ENCODE results near the gene SSH2. TPM values are rescaled to one million over a fixed set of nuclear protein-coding genes. Genes with fewer than 3 reads are reported as not detected.

The SSH2 gene
- total RNA-seq, 1 experiment from 2014 or later, result 14.6 TPM

DNA sequence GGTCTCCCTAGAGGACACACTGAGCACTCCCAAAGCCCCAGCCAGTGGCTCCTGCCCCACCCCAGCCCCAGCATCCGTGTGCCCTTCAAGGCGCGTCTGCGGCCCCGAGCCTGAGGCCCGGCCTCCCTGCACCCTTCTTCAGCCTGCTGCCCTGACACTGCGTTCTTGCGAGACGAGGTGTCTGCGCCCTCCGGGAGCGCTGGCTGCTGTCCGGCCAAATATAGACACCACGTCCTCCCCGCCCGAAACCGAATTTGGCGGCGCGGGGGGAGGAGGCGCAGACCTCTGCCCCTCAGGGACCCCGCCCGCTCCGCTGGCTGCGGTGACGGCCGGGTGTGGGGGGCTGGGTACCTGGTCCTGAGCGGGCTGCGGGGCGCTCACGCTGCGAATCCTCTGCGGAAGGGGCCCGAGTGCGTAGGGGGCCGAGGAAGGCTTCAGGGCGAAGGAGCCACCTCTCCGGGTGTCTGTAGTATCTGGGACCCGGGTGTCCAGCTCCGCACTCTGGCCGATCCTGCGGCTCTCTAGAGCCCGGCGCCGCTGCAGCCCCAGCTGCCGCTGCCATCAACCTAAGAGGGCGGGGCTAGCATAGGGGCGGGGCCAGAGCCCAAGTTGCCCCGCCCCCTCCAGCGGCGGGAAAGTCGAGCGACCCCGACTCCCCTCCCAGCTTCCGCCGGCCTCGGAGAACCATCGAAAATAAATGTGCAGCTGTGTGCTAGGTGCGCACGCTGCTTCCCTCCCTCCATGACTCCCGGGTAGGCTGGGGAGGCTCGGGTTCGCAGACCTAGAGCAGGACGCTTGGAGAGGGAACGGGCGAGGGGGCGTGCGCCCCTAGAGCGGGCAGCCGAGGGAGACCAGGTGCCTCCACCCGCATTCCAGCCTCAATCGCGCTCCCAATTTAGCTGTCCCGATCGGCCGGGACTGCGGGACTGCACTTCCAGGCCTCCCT, 307.4 kb downstream of the SSH2 start, which contains the start of gene CORO6:
TSS of gene CORO6 (minus strand) at position 576 of the 946 bp plus-strand sequence. CDS start 1,491 bp downstream, outside the sequence.
- no peaks in the 10 kb centered on the region for H4K20me1 ChIP-seq (ENCODE audit: control insufficient read depth, insufficient read depth, insufficient read length)
- H2BK20ac ChIP-seq (ENCODE audit: low read depth, low read length, poor library complexity, severe bottlenecking), result no peak within 1 kb of the TSS
- Mint-ChIP-seq H3K4me1 (peaks cover 37 to 55% of the 10 kb centered on the region in 2 experiments), H3K9me3 (no peaks in the 10 kb centered on the region), H3K27ac (peak within 1 kb of the TSS in 2 of 3 experiments; percentile 57 to 75; a peak in 4 of 7 replicates), H3K36me3 (ENCODE audit: insufficient read depth in 1 of 3, low read depth in 3 of 3) (no peaks in the 10 kb centered on the region), H3K4me3 (peak within 1 kb of the TSS; percentile 74 to 84), H3K27me3 (ENCODE audit: low read depth) (peaks cover 58% of the 10 kb centered on the region)
- H4K8ac ChIP-seq (replicated peaks; ENCODE audit: insufficient read length, low read depth, low read length), result no peak within 1 kb of the TSS
- H2AK5ac ChIP-seq (ENCODE audit: insufficient read length, low read length), result no peak within 1 kb of the TSS
- TF ChIP-seq, protein P1, sequence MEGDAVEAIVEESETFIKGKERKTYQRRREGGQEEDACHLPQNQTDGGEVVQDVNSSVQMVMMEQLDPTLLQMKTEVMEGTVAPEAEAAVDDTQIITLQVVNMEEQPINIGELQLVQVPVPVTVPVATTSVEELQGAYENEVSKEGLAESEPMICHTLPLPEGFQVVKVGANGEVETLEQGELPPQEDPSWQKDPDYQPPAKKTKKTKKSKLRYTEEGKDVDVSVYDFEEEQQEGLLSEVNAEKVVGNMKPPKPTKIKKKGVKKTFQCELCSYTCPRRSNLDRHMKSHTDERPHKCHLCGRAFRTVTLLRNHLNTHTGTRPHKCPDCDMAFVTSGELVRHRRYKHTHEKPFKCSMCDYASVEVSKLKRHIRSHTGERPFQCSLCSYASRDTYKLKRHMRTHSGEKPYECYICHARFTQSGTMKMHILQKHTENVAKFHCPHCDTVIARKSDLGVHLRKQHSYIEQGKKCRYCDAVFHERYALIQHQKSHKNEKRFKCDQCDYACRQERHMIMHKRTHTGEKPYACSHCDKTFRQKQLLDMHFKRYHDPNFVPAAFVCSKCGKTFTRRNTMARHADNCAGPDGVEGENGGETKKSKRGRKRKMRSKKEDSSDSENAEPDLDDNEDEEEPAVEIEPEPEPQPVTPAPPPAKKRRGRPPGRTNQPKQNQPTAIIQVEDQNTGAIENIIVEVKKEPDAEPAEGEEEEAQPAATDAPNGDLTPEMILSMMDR (conservative IDR thresholded peaks at IDR 0.05), result no peak; the same call in 2 of the 3 replicates
- peaks cover 11% of the 10 kb centered on the region for H3K23me2 ChIP-seq (ENCODE audit: insufficient read length, low read depth, low read length, poor library complexity, severe bottlenecking)
- H2BK5ac ChIP-seq (ENCODE audit: insufficient read length, low read length), result no peak within 1 kb of the TSS
- H3K4me2 ChIP-seq (ENCODE audit: insufficient read depth, insufficient read length, low read length), result peak within 1 kb of the TSS; percentile 44
- H3T11ph ChIP-seq (ENCODE audit: low read length), result no peak within 1 kb of the TSS
- H3K27ac ChIP-seq (ENCODE audit: insufficient read length, low read depth, low read length), result no peak within 1 kb of the TSS
- peak within 1 kb of the TSS; percentile 92 for H3K14ac ChIP-seq (ENCODE audit: insufficient read depth, low read length)
- WGBS (ENCODE audit: extremely low coverage, insufficient read length, low lambda C conversion rate), result no CpG with 5 or more reads among the region's 77 CpGs
- peaks cover 5% of the 10 kb centered on the region; the same call in 1 of the 2 replicates for H3K4me1 ChIP-seq (ENCODE audit: insufficient read depth, low read length)
- H3K27me3 ChIP-seq (ENCODE audit: insufficient read depth, low read length), result no peaks in the 10 kb centered on the region; the same call in 1 of the 2 replicates
- no peak within 1 kb of the TSS for H2AFZ ChIP-seq (ENCODE audit: low read length)
- H4K5ac ChIP-seq (ENCODE audit: insufficient read length, low read depth, low read length), result no peak within 1 kb of the TSS
- no peak within 1 kb of the TSS for H4K91ac ChIP-seq (ENCODE audit: insufficient read length, low read depth, low read length)
- H2BK120ac ChIP-seq (ENCODE audit: low read depth, low read length, poor library complexity, severe bottlenecking), result no peak within 1 kb of the TSS
- peak within 1 kb of the TSS; percentile 71 for H3K9ac ChIP-seq (ENCODE audit: extremely low read depth, insufficient read length, low read length)
- H2BK15ac ChIP-seq (ENCODE audit: low read depth, low read length), result no peak within 1 kb of the TSS
- peak within 1 kb of the TSS; percentile 94 for H3K18ac ChIP-seq (ENCODE audit: insufficient read length, low read depth, low read length)
- H3K79me1 ChIP-seq (ENCODE audit: insufficient read depth, low read depth, low read length, poor library complexity, severe bottlenecking), result no peaks in the 10 kb centered on the region
- no peak within 1 kb of the TSS for H2BK12ac ChIP-seq (ENCODE audit: insufficient read length, low read depth, low read length)
- H3K56ac ChIP-seq (ENCODE audit: insufficient read length, low read depth, low read length), result no peak within 1 kb of the TSS
- H3K9me3 ChIP-seq (ENCODE audit: control insufficient read depth, low read depth, low read length), result no peaks in the 10 kb centered on the region
- no peak within 1 kb of the TSS for H3K23ac ChIP-seq (ENCODE audit: insufficient read length, low read depth, low read length)
- H3K4ac ChIP-seq (ENCODE audit: low read depth, low read length), result no peak within 1 kb of the TSS
- H3K79me2 ChIP-seq (ENCODE audit: insufficient read depth, low read length), result no peaks in the 10 kb centered on the region
- peak; percentile 92 for DNase-seq

Measured in H9 (cell line).